ENCODE data around the gene POMT2. TPM values are rescaled to one million over a fixed set of nuclear protein-coding genes. Genes with fewer than 3 reads are reported as not detected.
"Not testable (repeated sequence)": the region's sequence is repeated elsewhere in the genome, so short reads cannot be mapped to it uniquely, and the experiment has no call there.

POMT2 gene
- total RNA-seq, 2 experiments from 2014 or later: 7.6 to 8.2 TPM

DNA sequence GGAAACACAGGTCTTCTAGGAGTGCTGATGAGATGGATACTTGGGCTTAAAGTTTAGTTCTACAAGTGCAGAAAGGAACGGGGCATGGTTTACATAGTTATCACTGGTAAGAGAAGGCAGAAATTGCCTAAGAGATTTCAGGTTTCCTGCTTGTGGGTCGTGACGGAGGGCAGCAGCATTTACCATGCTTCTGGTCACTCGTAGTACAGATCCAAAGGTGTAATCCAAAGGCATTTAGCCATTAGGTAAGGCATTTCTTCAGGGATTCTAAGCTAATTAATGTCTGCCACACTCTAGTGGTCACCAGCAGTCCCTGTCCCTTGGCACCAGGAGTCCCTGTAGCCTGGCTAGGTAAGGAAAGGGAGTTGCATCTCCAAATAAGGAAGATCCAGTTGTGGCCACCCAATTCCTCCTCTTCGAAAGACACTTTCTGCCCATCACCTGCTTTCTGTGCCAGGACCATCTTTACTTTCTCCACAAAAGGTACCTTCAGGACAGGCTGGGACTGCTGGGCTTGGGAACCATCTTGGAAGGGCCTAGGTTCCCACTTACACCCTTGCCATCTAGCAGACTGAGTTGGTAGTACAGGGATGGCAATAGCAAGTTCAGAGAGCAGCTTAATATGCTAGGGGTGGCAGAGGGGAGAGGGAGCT lies 1.7 kb upstream of the POMT2 start:
- CTCF ChIA-PET: interaction anchor here (1.0 kb wide), 1 partner anchor 137 kb away, joined by 3 read pairs; no protein-coding TSS in a partner anchor
- POLR2A ChIA-PET: interaction anchor here (0.9 to 2.2 kb wide), 4 partner anchors 14 to 438 kb away, joined by 3 to 30 read pairs (median 5); partner anchors contain the start of genes SAMD15, TMED8 and VIPAS39
- peaks cover 16% of the 10 kb centered on the region for H3K4me1 ChIP-seq (ENCODE audit: insufficient read depth, low read length)
- no peaks in the 10 kb centered on the region for H3K36me3 ChIP-seq (ENCODE audit: insufficient read depth, low read length)
- peak overlapping the region; percentile 93 for H3K4me3 ChIP-seq (ENCODE audit: low read length)
- intact Hi-C loops (cut with DNase I, micrococcal nuclease): loop anchor here (2.0 to 5.0 kb wide), 4 partner anchors 56 to 1170 kb away; partner anchors contain the start of genes ALKBH1 (in 2 of the 2), SLIRP (in 2 of the 2), GPATCH2L (in 1 of the 2) and SNW1 (in 1 of the 2)
- H3K27me3 ChIP-seq (ENCODE audit: control insufficient read depth in 1 of 2, insufficient read depth in 2 of 2, low read length in 2 of 2): no peaks in the 10 kb centered on the region
- no peak for DNase-seq
- peaks cover 26% of the 10 kb centered on the region for H3K4me1 Mint-ChIP-seq (ENCODE audit: low read depth)
- H3K27ac ChIP-seq (ENCODE audit: low read depth in 1 of 2, low read length in 2 of 2): peak overlapping the region in 1 of 2 donors; percentile 98
- no peaks in the 10 kb centered on the region for H3K9me3 Mint-ChIP-seq
- no peaks in the 10 kb centered on the region for H3K9me3 ChIP-seq (ENCODE audit: control insufficient read depth in 1 of 2, insufficient read depth in 1 of 2, low read length in 2 of 2)
- H3K27ac Mint-ChIP-seq: peak overlapping the region; percentile 100
- no peaks in the 10 kb centered on the region for H3K27me3 Mint-ChIP-seq
- ATAC-seq (ENCODE audit: poor library complexity): no peak
- TF ChIP-seq CTCF (IDR thresholded peaks at IDR 0.05): no peak
- H3K36me3 Mint-ChIP-seq (ENCODE audit: low read depth): peaks cover 9% of the 10 kb centered on the region
- H3K4me3 Mint-ChIP-seq: peak overlapping the region; percentile 100

DNA sequence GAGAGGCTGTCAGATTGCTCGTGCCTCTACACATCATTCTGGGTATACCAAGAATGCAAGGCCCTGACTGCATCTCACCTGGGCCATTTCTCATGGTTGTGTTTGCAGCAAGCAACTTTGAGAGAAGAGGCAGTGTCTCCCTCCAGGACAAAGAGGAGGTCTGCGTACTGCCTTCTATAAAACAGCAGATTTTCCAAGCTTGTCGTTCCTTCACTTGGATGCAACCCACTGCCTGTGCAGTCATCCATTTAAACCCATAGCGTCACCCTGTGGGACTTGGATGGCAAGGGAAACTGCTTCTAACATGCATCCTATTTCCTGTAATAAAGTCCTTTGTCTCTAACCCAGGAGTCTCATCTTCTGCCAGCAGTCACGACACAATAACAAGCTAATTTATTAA lies 1.3 kb downstream of the POMT2 start:
- Mint-ChIP-seq H3K4me3 (peak overlapping the region; percentile 97), H3K27me3 (no peaks in the 10 kb centered on the region), H3K36me3 (ENCODE audit: low read depth) (peaks cover 9% of the 10 kb centered on the region), H3K4me1 (ENCODE audit: low read depth) (peaks cover 31% of the 10 kb centered on the region), H3K27ac (no peak overlapping the region), H3K9me3 (no peaks in the 10 kb centered on the region)
- Histone ChIP-seq H3K9me3 (ENCODE audit: control insufficient read depth in 1 of 2, insufficient read depth in 1 of 2, low read length in 2 of 2) (no peaks in the 10 kb centered on the region), H3K27ac (ENCODE audit: low read depth in 1 of 2, low read length in 2 of 2) (no peak overlapping the region), H3K4me3 (ENCODE audit: low read length) (no peak overlapping the region), H3K4me1 (ENCODE audit: insufficient read depth, low read length) (peaks cover 23% of the 10 kb centered on the region), H3K27me3 (ENCODE audit: control insufficient read depth in 1 of 2, insufficient read depth in 2 of 2, low read length in 2 of 2) (no peaks in the 10 kb centered on the region), H3K36me3 (ENCODE audit: insufficient read depth, low read length) (no peaks in the 10 kb centered on the region)
- intact Hi-C loops (cut with DNase I, micrococcal nuclease): loop anchor here (2.0 to 10.0 kb wide), 5 partner anchors 298 to 605 kb away; partner anchors contain the start of genes ANGEL1 (in 1 of the 2) and SPTLC2 (in 1 of the 2)
- ATAC-seq (ENCODE audit: poor library complexity) (no peak), DNase-seq (no peak)
- ChIA-PET CTCF (no interaction called here), POLR2A (no interaction called here)
- TF ChIP-seq CTCF (IDR thresholded peaks at IDR 0.05): no peak

DNA sequence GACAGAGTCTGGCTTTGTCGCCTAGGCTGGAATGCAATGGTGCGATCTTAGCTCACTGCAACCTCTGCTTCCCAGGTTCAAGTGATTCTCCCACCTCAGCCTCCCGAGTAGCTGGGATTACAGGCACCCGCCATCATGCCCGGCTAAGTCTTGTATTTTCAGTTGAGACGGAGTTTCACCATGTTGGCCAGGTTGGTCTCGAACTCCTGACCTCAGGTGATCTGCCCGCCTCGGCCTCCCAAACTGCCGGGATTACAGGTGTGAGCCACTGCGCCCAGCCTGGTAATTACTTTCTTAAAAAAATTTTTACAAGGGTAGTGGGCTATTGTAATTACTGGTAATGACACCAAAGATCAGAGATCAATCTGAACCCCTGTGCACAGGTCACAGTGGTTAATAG lies 1.9 kb downstream of the POMT2 start:
- ATAC-seq (ENCODE audit: poor library complexity); H3K27me3 Mint-ChIP-seq; H3K27ac Mint-ChIP-seq; H3K36me3 ChIP-seq (ENCODE audit: insufficient read depth, low read length); H3K27ac ChIP-seq (ENCODE audit: low read depth in 1 of 2, low read length in 2 of 2); H3K9me3 Mint-ChIP-seq; CTCF ChIA-PET; H3K27me3 ChIP-seq (ENCODE audit: control insufficient read depth in 1 of 2, insufficient read depth in 2 of 2, low read length in 2 of 2); DNase-seq; H3K4me3 ChIP-seq (ENCODE audit: low read length); POLR2A ChIA-PET; H3K36me3 Mint-ChIP-seq (ENCODE audit: low read depth); H3K9me3 ChIP-seq (ENCODE audit: control insufficient read depth in 1 of 2, insufficient read depth in 1 of 2, low read length in 2 of 2): not testable (repeated sequence)
- intact Hi-C loops (cut with DNase I, micrococcal nuclease): loop anchor here (2.0 to 10.0 kb wide), 5 partner anchors 299 to 604 kb away; partner anchors contain the start of genes ANGEL1 (in 1 of the 2) and SPTLC2 (in 1 of the 2)
- Mint-ChIP-seq H3K4me1 (ENCODE audit: low read depth) (peaks cover 31% of the 10 kb centered on the region), H3K4me3 (peak overlapping the region; percentile 97)
- peaks cover 23% of the 10 kb centered on the region for H3K4me1 ChIP-seq (ENCODE audit: insufficient read depth, low read length)

All from CD4-positive, alpha-beta T cell (primary cell).